HCT116 (cell line): ENCODE results near the gene IRAK2. TPM values are rescaled to one million over a fixed set of nuclear protein-coding genes. Genes with fewer than 3 reads are reported as not detected.

ENCODE experiments used
- ATAC-seq: fragments of 200-7000 bp; cut with Tn5 transposase; 2 replicates; pipeline ENCODE4 v1.9.1; 2020; ENCODE audit warnings: mild to moderate bottlenecking, moderate library complexity
- BruUV-seq: library from RNA; stranded (reverse); fragments of 400-500 nt; replicated peaks from 2 replicates; lab custom pipeline; 2021; lab: Mats Ljungman, UMichigan
- CTCF ChIA-PET: fragments of 300-600 bp; sonication (Branson Sonifier 250); formaldehyde crosslinking; loops from one replicate; lab custom pipeline; 2021; ENCODE audit warnings: antibody characterized with exemption; lab: Charles Lee
- POLR2A ChIA-PET: fragments of 300-600, 350-600 bp; sonication (Branson Sonifier 250); formaldehyde crosslinking; loops from one replicate; lab custom pipeline; 2021; ENCODE audit warnings: antibody characterized with exemption; lab: Charles Lee
- RAD21 ChIA-PET, 2 experiments: fragments of 300-600 bp; sonication (Branson Sonifier 250); formaldehyde crosslinking; loops; one replicate each; lab custom pipeline; 2023; ENCODE audit warnings: low total read pairs in 2 of 2; ENCODE audit not compliant: uncharacterized antibody in 2 of 2, unreplicated experiment in 2 of 2, low non-redundant PET in 1 of 2; lab: Charles Lee
- DNase-seq: peaks from one replicate; pipeline ENCODE4 v3.0.0-alpha.2; 2010; ENCODE audit warnings: low read depth, low spot score
- H2AFZ ChIP-seq: fragments of 200-600 bp; shearing (Covaris generic), sonication (generic); 2 replicates; pipeline ENCODE4 v1.6.1; 2017; ENCODE audit warnings: low read depth, mixed run types, mixed read lengths, antibody characterized with exemption, low read length; ENCODE audit not compliant: poor library complexity, severe bottlenecking
- H3K27ac ChIP-seq: 2 replicates; pipeline ENCODE4 v1.5.1; 2012; ENCODE audit warnings: low read depth, low read length
- H3K27me3 ChIP-seq: fragments of 200-600 bp; sonication (generic); 2 replicates; pipeline ENCODE4 v1.6.1; 2016; ENCODE audit warnings: mixed run types, low read length, mixed read lengths; ENCODE audit not compliant: insufficient read depth
- H3K36me3 ChIP-seq, 2 experiments: fragments of 200-500 bp in 1 of 2; fragments of 200-600 bp in 1 of 2; sonication (Bioruptor generic) in 1 of 2; sonication (generic) in 1 of 2; 2 replicates each; pipeline versions ENCODE4 v1.5.1 to v1.6.1; 2014 to 2016; ENCODE audit warnings: low read length in 2 of 2, inconsistent platforms in 1 of 2, mixed read lengths in 1 of 2, mixed run types in 1 of 2; ENCODE audit not compliant: insufficient read depth in 2 of 2, control insufficient read depth in 1 of 2
- H3K4me1 ChIP-seq, 2 experiments: fragments of 200-600 bp in 1 of 2; sonication (generic) in 1 of 2; 2 replicates each; pipeline versions ENCODE4 v1.5.1 to v1.6.1; 2012 to 2017; ENCODE audit warnings: low read length in 2 of 2, inconsistent platforms in 1 of 2, mild to moderate bottlenecking in 1 of 2, mixed read lengths in 1 of 2, mixed run types in 1 of 2, moderate library complexity in 1 of 2; ENCODE audit not compliant: insufficient read depth in 2 of 2, control insufficient read depth in 1 of 2
- H3K4me2 ChIP-seq: fragments of 200-600 bp; sonication (generic); 2 replicates; pipeline ENCODE4 v1.6.1; 2017; ENCODE audit warnings: mixed run types, low read length, mixed read lengths
- H3K4me3 ChIP-seq, 2 experiments: fragments of 200-600 bp in 1 of 2; sonication (generic) in 1 of 2; replicated peaks in 1 of 2; 2 replicates each; pipeline ENCODE4 v1.5.1; 2011 to 2016; ENCODE audit warnings: low read length in 2 of 2, control low read depth in 1 of 2, low read depth in 1 of 2, mild to moderate bottlenecking in 1 of 2, mixed read lengths in 1 of 2, mixed run types in 1 of 2
- H3K79me2 ChIP-seq: fragments of 200-600 bp; sonication (generic); 2 replicates; pipeline ENCODE4 v1.6.1; 2017; ENCODE audit warnings: mild to moderate bottlenecking, mixed run types, low read length, moderate library complexity, mixed read lengths; ENCODE audit not compliant: insufficient read depth
- H3K9ac ChIP-seq: fragments of 200-600 bp; sonication (generic); 2 replicates; pipeline ENCODE4 v1.6.1; 2016; ENCODE audit warnings: low read length, mixed read lengths
- H3K9me2 ChIP-seq: fragments of 200-600 bp; sonication (generic), shearing (Covaris generic); 2 replicates; pipeline ENCODE4 v1.6.1; 2017; ENCODE audit warnings: mixed run types, mild to moderate bottlenecking, moderate library complexity; ENCODE audit not compliant: insufficient read depth
- H3K9me3 ChIP-seq, 2 experiments: fragments of 200-500 bp in 1 of 2; fragments of 200-600 bp in 1 of 2; sonication (Bioruptor generic) in 1 of 2; sonication (generic) in 1 of 2; 2 replicates each; pipeline ENCODE4 v1.6.1; 2014 to 2017; ENCODE audit warnings: low read length in 2 of 2, mixed read lengths in 2 of 2, inconsistent platforms in 1 of 2, low read depth in 1 of 2, mild to moderate bottlenecking in 1 of 2, mixed run types in 1 of 2, moderate library complexity in 1 of 2; ENCODE audit not compliant: control insufficient read depth in 1 of 2, insufficient read depth in 1 of 2
- H4K20me1 ChIP-seq: fragments of 200-600 bp; sonication (generic), shearing (Covaris generic); 2 replicates; pipeline ENCODE4 v1.6.1; 2017; ENCODE audit warnings: mixed run types, mild to moderate bottlenecking, moderate library complexity; ENCODE audit not compliant: insufficient read depth
- ATF3 ChIP-seq: IDR thresholded peaks from 2 replicates; pipeline ENCODE4 v1.6.1; 2012
- CBX3 ChIP-seq: IDR thresholded peaks from 2 replicates; pipeline ENCODE4 v1.6.1; 2012; ENCODE audit warnings: low read depth
- CTCF ChIP-seq, 3 experiments: fragments of 200-600 bp in 1 of 3; sonication (generic) in 1 of 3; IDR thresholded peaks in 2 of 3; conservative IDR thresholded peaks in 1 of 3; 2 replicates each; pipeline ENCODE4 v1.5.1; 2012 to 2017; ENCODE audit warnings: low read depth in 2 of 3, low read length in 2 of 3, antibody characterized with exemption in 1 of 3, borderline replicate concordance in 1 of 3, control low read depth in 1 of 3, mild to moderate bottlenecking in 1 of 3, mixed read lengths in 1 of 3, mixed run types in 1 of 3, moderate library complexity in 1 of 3; ENCODE audit not compliant: insufficient read depth in 1 of 3
- EGR1 ChIP-seq: IDR thresholded peaks from 2 replicates; pipeline ENCODE4 v1.6.1; 2012; ENCODE audit warnings: low read depth
- EZH2 ChIP-seq: fragments of 200-600 bp; sonication (generic); IDR thresholded peaks from 2 replicates; pipeline ENCODE4 v1.6.1; 2017; ENCODE audit warnings: antibody characterized with exemption, mixed run types
- FOSL1 ChIP-seq: IDR thresholded peaks from 2 replicates; pipeline ENCODE4 v1.6.1; 2012; ENCODE audit warnings: low read depth
- MAX ChIP-seq: IDR thresholded peaks from 2 replicates; pipeline ENCODE4 v1.6.1; 2012
- POLR2A ChIP-seq: IDR thresholded peaks from 2 replicates; pipeline ENCODE4 v1.7.0; 2011; ENCODE audit warnings: borderline replicate concordance; ENCODE audit not compliant: insufficient read depth, insufficient read length; ENCODE audit errors: extremely low read depth
- RAD21 ChIP-seq: IDR thresholded peaks from 2 replicates; pipeline ENCODE4 v1.6.1; 2012; ENCODE audit warnings: low read depth, mild to moderate bottlenecking
- REST ChIP-seq: IDR thresholded peaks from 2 replicates; pipeline ENCODE4 v1.6.1; 2012; ENCODE audit warnings: low read depth
- SP1 ChIP-seq: IDR thresholded peaks from 2 replicates; pipeline ENCODE4 v1.6.1; 2012; ENCODE audit warnings: low read depth
- SRF ChIP-seq: IDR thresholded peaks from 2 replicates; pipeline ENCODE4 v1.6.1; 2012; ENCODE audit warnings: low read depth
- TCF7L2 ChIP-seq: IDR thresholded peaks from 2 replicates; pipeline ENCODE4 v1.7.0; 2011; ENCODE audit warnings: borderline replicate concordance, inconsistent platforms; ENCODE audit not compliant: insufficient read depth, insufficient read length; ENCODE audit errors: extremely low read depth
- YY1 ChIP-seq: IDR thresholded peaks from 2 replicates; pipeline ENCODE4 v1.6.1; 2011; ENCODE audit warnings: low read length, low read depth, moderate library complexity, mild to moderate bottlenecking; ENCODE audit not compliant: insufficient replicate concordance; ENCODE audit errors: extremely low read depth
- ZBTB33 ChIP-seq: IDR thresholded peaks from 2 replicates; pipeline ENCODE4 v1.6.1; 2011; ENCODE audit warnings: mild to moderate bottlenecking, low read length, moderate library complexity; ENCODE audit not compliant: insufficient replicate concordance; ENCODE audit errors: extremely low read depth
- ZNF274 ChIP-seq: fragments of 200-500 bp; sonication (Bioruptor generic); IDR thresholded peaks from 2 replicates; pipeline ENCODE4 v1.6.1; 2014; ENCODE audit warnings: mild to moderate bottlenecking, low read depth, low read length, inconsistent platforms
- intact Hi-C: fragments of 100-400 bp; cut with micrococcal nuclease; formaldehyde crosslinking; loops from 2 replicates; pipeline ENCODE4 v1.10.0; 2022
- total RNA-seq: library from RNA; stranded (reverse); gene quantifications from one replicate; pipeline ENCODE4 v1.2.1, GENCODE V29; 2021; ENCODE audit not compliant: unreplicated experiment

The IRAK2 gene
- total RNA-seq, 1 experiment from 2014 or later, result 3.6 TPM

- Histone ChIP-seq H4K20me1 (no peaks in the 10 kb centered on the region), H3K9me2 (no peaks in the 10 kb centered on the region), H3K4me1 (peaks cover 4 to 13% of the 10 kb centered on the region in 2 experiments; a peak in 3 of 4 replicates), H3K4me3 (no peak overlapping the region), H3K27me3 (no peaks in the 10 kb centered on the region), H3K27ac (no peak overlapping the region), H3K79me2 (no peaks in the 10 kb centered on the region), H3K9ac (no peak overlapping the region), H2AFZ (no peak overlapping the region), H3K36me3 (no peaks in the 10 kb centered on the region), H3K9me3 (no peaks in the 10 kb centered on the region), H3K4me2 (no peak overlapping the region)
- RAD21 ChIA-PET, result no interaction called here
- POLR2A ChIA-PET, result no interaction called here
- CTCF ChIA-PET, result no interaction called here
- TF ChIP-seq ZNF274 (no peak), SP1 (no peak), CTCF (IDR thresholded peaks at IDR 0.05 in 2 of 3, conservative IDR thresholded peaks at IDR 0.05 in 1 of 3; ENCODE audit: borderline replicate concordance in 1 of 3, insufficient read depth in 1 of 3, low read depth in 2 of 3, low read length in 2 of 3) (no peak), ZBTB33 (no peak), POLR2A (no peak), RAD21 (no peak), YY1 (no peak), EZH2 (no peak), REST (no peak), SRF (no peak), FOSL1 (no peak), ATF3 (no peak), TCF7L2 (no peak), MAX (no peak), CBX3 (no peak), EGR1 (no peak)
- ATAC-seq (no peak), DNase-seq (no peak)
- intact Hi-C loops, result loop anchor here (5.0 to 10.0 kb wide), 4 partner anchors 114 to 511 kb away; partner anchors contain the start of genes BRK1 and EMC3
- BruUV-seq, result no TSS peak
Observed at GRCh38 chr3:10228248-10228950, 63.7 kb downstream of the IRAK2 start.
